AG09309 (cell line): ENCODE measurements around the gene ATRN.

ENCODE experiments used
- DNase-seq: peaks from one replicate; pipeline ENCODE4 v3.0.0-alpha.2; 2010; ENCODE audit warnings: low read depth
- H3K4me3 ChIP-seq: 2 replicates; pipeline ENCODE4 v1.5.1; 2011; ENCODE audit warnings: mild to moderate bottlenecking, low read depth, low read length, moderate library complexity; ENCODE audit not compliant: control insufficient read depth
- CTCF ChIP-seq: IDR thresholded peaks from 2 replicates; pipeline ENCODE4 v1.5.1; 2011; ENCODE audit warnings: mild to moderate bottlenecking, low read depth, low read length, inconsistent platforms; ENCODE audit not compliant: insufficient read depth, control insufficient read depth; ENCODE audit errors: missing control alignments

The ATRN gene

GRCh38 chr20:3658019-3658715, 187.3 kb downstream of the ATRN start:
- no peak for TF ChIP-seq CTCF
- H3K4me3 ChIP-seq, result no peak overlapping the region
- DNase-seq, result no peak

- DNase-seq, result no peak
- no peak for TF ChIP-seq CTCF
- H3K4me3 ChIP-seq, result no peak overlapping the region
Measured at GRCh38 chr20:3658716-3659491, 188.1 kb downstream of the ATRN start.

- DNase-seq, result no peak
- no peak overlapping the region for H3K4me3 ChIP-seq
- no peak for TF ChIP-seq CTCF
Measured at GRCh38 chr20:3659492-3660261, 188.9 kb downstream of the ATRN start.

GRCh38 chr20:3660262-3661059, 189.6 kb downstream of the ATRN start:
- H3K4me3 ChIP-seq, result no peak overlapping the region
- no peak for TF ChIP-seq CTCF
- no peak for DNase-seq

GRCh38 chr20:3661060-3661813, 190.4 kb downstream of the ATRN start:
- no peak for TF ChIP-seq CTCF
- DNase-seq, result no peak
- no peak overlapping the region for H3K4me3 ChIP-seq
